Fibroblast of villous mesenchyme (primary cell): ENCODE results near the gene CUL9. TPM values are rescaled to one million over a fixed set of nuclear protein-coding genes. Genes with fewer than 3 reads are reported as not detected.

Experiments used
- DNase-seq: peaks from one replicate; pipeline ENCODE4 v3.0.0-alpha.2; 2010; ENCODE audit warnings: low read depth
- H3K4me3 ChIP-seq: 2 replicates; pipeline ENCODE4 v1.5.1; 2011; ENCODE audit warnings: low read depth, mild to moderate bottlenecking, low read length
- CTCF ChIP-seq: IDR thresholded peaks from 2 replicates; pipeline ENCODE4 v1.5.1; 2012; ENCODE audit warnings: low read depth, mild to moderate bottlenecking, low read length; ENCODE audit not compliant: insufficient read depth
- total RNA-seq: library from RNA; depleted of rRNA; stranded (reverse); fragments of >200 nt; gene quantifications from 2 replicates; pipeline ENCODE4 v1.2.3, GENCODE V29; 2012

CUL9 gene
- total RNA-seq, 1 donor = 23.3 TPM

GRCh38 chr6:43267619-43268354 lies 85.8 kb downstream of the CUL9 start:
- TF ChIP-seq CTCF = no peak
- DNase-seq = no peak
- H3K4me3 ChIP-seq = no peak overlapping the region

GRCh38 chr6:43268355-43268700 lies 86.3 kb downstream of the CUL9 start:
- no peak overlapping the region for H3K4me3 ChIP-seq
- DNase-seq = no peak
- TF ChIP-seq CTCF = no peak

- TF ChIP-seq CTCF = no peak
- DNase-seq = no peak
- H3K4me3 ChIP-seq = no peak overlapping the region
These were observed 86.8 kb downstream of the CUL9 start for GRCh38 chr6:43268782-43269272.

- peak overlapping the region; percentile 44 for H3K4me3 ChIP-seq
- no peak for TF ChIP-seq CTCF
- DNase-seq = no peak
These were observed 87.4 kb downstream of the CUL9 start for GRCh38 chr6:43269273-43270007.

GRCh38 chr6:43271103-43271815 lies 89.3 kb downstream of the CUL9 start:
- TF ChIP-seq CTCF = no peak
- DNase-seq = no peak
- H3K4me3 ChIP-seq = no peak overlapping the region

GRCh38 chr6:43271944-43272343 lies 89.9 kb downstream of the CUL9 start:
- H3K4me3 ChIP-seq = no peak overlapping the region
- TF ChIP-seq CTCF = no peak
- DNase-seq = no peak
